Osteocyte (in vitro differentiated cells): ENCODE data around the gene FHIT. TPM values are rescaled to one million over a fixed set of nuclear protein-coding genes. Genes with fewer than 3 reads are reported as not detected.

Experiments
- DNase-seq: peaks from one replicate; pipeline ENCODE4 v3.0.0; 2021; ENCODE audit warnings: mixed read lengths; ENCODE audit not compliant: unreplicated experiment; ENCODE audit errors: extremely low spot score
- H3K27ac Mint-ChIP-seq: one replicate; pipeline ENCODE4 v1.8.0; 2021; ENCODE audit warnings: mild to moderate bottlenecking, mixed read lengths; ENCODE audit not compliant: unreplicated experiment
- H3K27me3 Mint-ChIP-seq: one replicate; pipeline ENCODE4 v1.8.0; 2021; ENCODE audit warnings: mixed read lengths; ENCODE audit not compliant: unreplicated experiment
- H3K36me3 Mint-ChIP-seq: one replicate; pipeline ENCODE4 v1.8.0; 2021; ENCODE audit warnings: mixed read lengths; ENCODE audit not compliant: unreplicated experiment
- H3K4me1 Mint-ChIP-seq: one replicate; pipeline ENCODE4 v1.8.0; 2021; ENCODE audit warnings: mixed read lengths; ENCODE audit not compliant: unreplicated experiment
- H3K4me3 Mint-ChIP-seq: one replicate; pipeline ENCODE4 v1.8.0; 2021; ENCODE audit warnings: mild to moderate bottlenecking, moderate library complexity, mixed read lengths; ENCODE audit not compliant: unreplicated experiment
- H3K9me3 Mint-ChIP-seq: one replicate; pipeline ENCODE4 v1.8.0; 2021; ENCODE audit warnings: mixed read lengths; ENCODE audit not compliant: unreplicated experiment
- CTCF ChIP-seq: fragments of 200-600 bp; sonication (generic); IDR thresholded peaks from 2 replicates; pipeline ENCODE4 v1.5.0; 2021; ENCODE audit warnings: antibody characterized with exemption, mild to moderate bottlenecking, moderate library complexity
- total RNA-seq: library from RNA; stranded (reverse); gene quantifications from 2 replicates; pipeline ENCODE4 v1.2.1, GENCODE V29; 2021

The FHIT gene
- total RNA-seq, 1 donor from 2014 or later, result 2.3 TPM

GRCh38 chr3:60574046-60574769 is 677.0 kb downstream of the FHIT start:
- Mint-ChIP-seq H3K4me3 (no peak overlapping the region), H3K9me3 (no peaks in the 10 kb centered on the region)

GRCh38 chr3:60573494-60573893 is 677.8 kb downstream of the FHIT start:
- Mint-ChIP-seq H3K27me3 (peaks cover 19% of the 10 kb centered on the region), H3K4me1 (no peaks in the 10 kb centered on the region), H3K4me3 (no peak overlapping the region), H3K9me3 (no peaks in the 10 kb centered on the region), H3K36me3 (no peaks in the 10 kb centered on the region), H3K27ac (no peak overlapping the region)
- TF ChIP-seq CTCF, result no peak
- DNase-seq, result no peak

More at GRCh38 chr3:60574046-60574769, 677.0 kb downstream of the FHIT start:
- Mint-ChIP-seq H3K36me3 (no peaks in the 10 kb centered on the region), H3K27me3 (peaks cover 19% of the 10 kb centered on the region), H3K27ac (no peak overlapping the region), H3K4me1 (no peaks in the 10 kb centered on the region)
- DNase-seq, result no peak
- TF ChIP-seq CTCF, result no peak

GRCh38 chr3:60571511-60571910 is 679.7 kb downstream of the FHIT start:
- TF ChIP-seq CTCF, result no peak
- DNase-seq, result no peak
- H3K27ac Mint-ChIP-seq, result no peak overlapping the region
- no peak overlapping the region for H3K4me3 Mint-ChIP-seq
- peaks cover 19% of the 10 kb centered on the region for H3K27me3 Mint-ChIP-seq
- no peaks in the 10 kb centered on the region for H3K4me1 Mint-ChIP-seq
- no peaks in the 10 kb centered on the region for H3K9me3 Mint-ChIP-seq
- no peaks in the 10 kb centered on the region for H3K36me3 Mint-ChIP-seq

- no peaks in the 10 kb centered on the region for H3K27me3 Mint-ChIP-seq
- no peak overlapping the region for H3K27ac Mint-ChIP-seq
- H3K4me1 Mint-ChIP-seq, result no peaks in the 10 kb centered on the region
- TF ChIP-seq CTCF, result no peak
- H3K9me3 Mint-ChIP-seq, result no peaks in the 10 kb centered on the region
- no peak overlapping the region for H3K4me3 Mint-ChIP-seq
- no peaks in the 10 kb centered on the region for H3K36me3 Mint-ChIP-seq
- DNase-seq, result no peak
These were observed 694.1 kb downstream of the FHIT start for GRCh38 chr3:60557122-60557521.

GRCh38 chr3:60555686-60556354 is 695.4 kb downstream of the FHIT start:
- Mint-ChIP-seq H3K9me3 (peaks cover 3% of the 10 kb centered on the region), H3K4me3 (no peak overlapping the region), H3K27ac (no peak overlapping the region), H3K27me3 (no peaks in the 10 kb centered on the region), H3K36me3 (no peaks in the 10 kb centered on the region), H3K4me1 (no peaks in the 10 kb centered on the region)
- DNase-seq, result no peak
- TF ChIP-seq CTCF, result no peak
